Spinal cord (tissue), 10 donors: Measurements from ENCODE around the gene SPTLC3. TPM values are rescaled to one million over a fixed set of nuclear protein-coding genes. Genes with fewer than 3 reads are reported as not detected.

Experiments
- DNase-seq, 6 donors: peaks; one replicate each; pipeline versions ENCODE4 v3.0.0 to v3.0.0-alpha.2; 2013 to 2015; ENCODE audit warnings: low spot score in 6 of 6, low read depth in 4 of 6
- H3K27ac ChIP-seq: one replicate; pipeline ENCODE4 v1.5.1; 2013; ENCODE audit warnings: low read depth, low read length, control low read depth
- H3K27me3 ChIP-seq: one replicate; pipeline ENCODE4 v1.6.1; 2013; ENCODE audit warnings: low read length; ENCODE audit not compliant: control insufficient read depth, insufficient read depth
- H3K36me3 ChIP-seq: one replicate; pipeline ENCODE4 v1.6.1; 2013; ENCODE audit warnings: low read length; ENCODE audit not compliant: control insufficient read depth, insufficient read depth
- H3K4me1 ChIP-seq: one replicate; pipeline ENCODE4 v1.6.1; 2013; ENCODE audit warnings: low read length; ENCODE audit not compliant: control insufficient read depth, insufficient read depth
- H3K4me3 ChIP-seq: one replicate; pipeline ENCODE4 v1.5.1; 2013; ENCODE audit warnings: low read depth, low read length, control low read depth
- H3K9me3 ChIP-seq: one replicate; pipeline ENCODE4 v1.6.1; 2013; ENCODE audit warnings: low read length; ENCODE audit not compliant: control insufficient read depth, insufficient read depth
- WGBS: methylation state at CpG from one replicate; pipeline ENCODE4 v1.1.5; 2013; ENCODE audit warnings: missing lambda C conversion rate; ENCODE audit not compliant: insufficient coverage; 5-methylcytosine and 5-hydroxymethylcytosine counted together
- polyA plus RNA-seq, 2 donors: library from polyadenylated mRNA; unstranded; fragments of 120-200 nt; gene quantifications; one replicate each; pipeline ENCODE4 v1.2.1, GENCODE V29; 2013; ENCODE audit not compliant: insufficient read length in 2 of 2
- total RNA-seq, 2 donors: library from RNA; depleted of rRNA in 1 of 2; stranded (reverse); fragments of 120-200 nt in 1 of 2; fragments of >200 nt in 1 of 2; gene quantifications; one replicate each; pipeline versions ENCODE4 v1.2.3 to v1.2.4, GENCODE V29; 2013 to 2014
- donor health status: healthy.

SPTLC3 gene
- total and polyA plus RNA-seq, 4 donors: 3.5 to 53.6 (median 20.0) TPM

DNA sequence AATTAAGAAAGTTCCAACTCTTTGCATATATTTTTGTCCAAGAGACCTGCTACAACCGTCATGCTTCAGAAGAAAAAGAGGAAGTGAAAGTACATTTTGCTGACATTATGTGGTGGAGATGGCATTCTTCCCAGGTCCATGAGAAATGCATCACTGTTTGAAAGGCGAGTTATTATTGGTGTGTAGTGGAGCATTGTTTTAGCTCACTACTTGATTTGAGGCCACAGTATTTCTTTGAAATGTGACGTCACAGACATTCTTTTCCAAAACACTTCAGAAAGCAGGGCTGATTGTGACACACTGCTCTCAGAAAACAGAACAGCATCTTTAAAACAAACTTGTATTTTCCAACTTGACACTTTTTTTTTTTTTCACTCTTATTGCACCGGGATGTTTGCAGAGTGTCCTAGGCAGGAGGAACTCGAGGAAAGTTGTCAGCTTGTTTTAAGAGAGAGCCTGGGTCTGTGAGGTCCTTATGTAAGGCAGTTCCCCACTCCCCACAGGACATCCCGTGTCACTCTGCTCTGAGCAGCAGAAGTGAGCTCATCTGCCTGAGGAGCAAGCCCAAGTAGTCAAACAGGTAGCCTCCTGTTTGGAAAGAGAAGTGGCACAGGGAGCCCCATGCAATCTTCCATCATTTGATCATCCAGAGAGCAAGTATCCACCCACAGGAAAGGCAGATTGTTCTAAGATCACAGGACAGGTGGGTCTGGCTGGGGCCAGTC is 1.1 kb downstream of the SPTLC3 start:
- peak in 5 of 6 donors; percentile 13 to 78 (median 36) for DNase-seq
- WGBS: no CpG with 5 or more reads among the region's 6 CpGs

DNA sequence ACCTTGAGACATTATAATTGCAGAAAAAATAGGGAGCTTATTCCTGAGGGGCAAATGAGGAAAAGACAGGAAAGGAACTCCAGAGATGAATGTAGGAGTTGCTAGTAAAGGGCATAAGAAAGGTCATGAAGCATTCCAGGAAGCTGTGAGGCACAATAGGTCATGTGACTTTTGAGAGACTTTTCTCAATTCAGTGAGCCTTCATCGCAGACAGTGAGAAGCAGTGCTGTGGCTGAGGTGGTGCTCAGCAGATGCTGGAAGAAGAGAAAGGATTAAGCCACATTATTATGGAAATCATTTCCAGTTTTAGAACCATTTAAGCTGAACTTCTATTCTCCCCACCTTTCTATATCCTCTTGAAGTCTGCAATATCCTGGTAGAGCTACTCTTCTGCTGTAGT is 4.1 kb downstream of the SPTLC3 start:
- H3K9me3 ChIP-seq: no peaks in the 10 kb centered on the region
- no peak overlapping the region for H3K27ac ChIP-seq
- 13% methylated on average over 1 of the region's 1 CpG for WGBS
- H3K4me1 ChIP-seq: peaks cover 6% of the 10 kb centered on the region
- H3K36me3 ChIP-seq: no peaks in the 10 kb centered on the region
- no peaks in the 10 kb centered on the region for H3K27me3 ChIP-seq
- DNase-seq: no peak
- no peak overlapping the region for H3K4me3 ChIP-seq

More for the DNA sequence above, 1.1 kb downstream of the SPTLC3 start:
- Histone ChIP-seq H3K27ac (peak overlapping the region; percentile 51), H3K4me1 (peaks cover 6% of the 10 kb centered on the region), H3K9me3 (no peaks in the 10 kb centered on the region), H3K4me3 (peak overlapping the region; percentile 55), H3K27me3 (no peaks in the 10 kb centered on the region), H3K36me3 (no peaks in the 10 kb centered on the region)

DNA sequence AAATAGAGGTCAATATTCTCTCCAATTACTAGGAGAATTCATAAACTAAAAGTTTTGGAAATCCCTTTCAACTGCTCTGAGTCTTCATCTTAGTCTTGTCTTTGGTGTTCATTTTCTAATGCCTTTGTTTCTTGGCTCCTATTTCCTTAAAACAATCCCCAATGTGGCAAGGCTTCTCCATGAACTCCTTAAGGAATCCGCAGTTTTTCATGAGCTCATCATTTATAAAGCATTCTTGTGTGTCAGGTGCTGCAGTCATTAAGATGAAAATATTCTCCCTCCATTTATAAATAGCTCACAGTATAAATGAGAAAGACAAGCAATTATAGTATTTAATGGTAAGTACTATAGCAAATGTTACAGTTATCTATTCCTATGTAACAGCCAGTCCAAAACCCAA is 4.6 kb downstream of the SPTLC3 start:
- WGBS: no CpG with 5 or more reads among the region's 1 CpG
- no peak for DNase-seq

GRCh38 chr20:13017235-13017634 is 8.5 kb downstream of the SPTLC3 start:
- Histone ChIP-seq H3K27ac (no peak overlapping the region), H3K36me3 (no peaks in the 10 kb centered on the region), H3K4me3 (no peak overlapping the region), H3K9me3 (peaks cover 2% of the 10 kb centered on the region), H3K4me1 (no peaks in the 10 kb centered on the region), H3K27me3 (no peaks in the 10 kb centered on the region)
- no peak for DNase-seq
- 50% methylated on average over 1 of the region's 1 CpG for WGBS

More for the DNA sequence above, 4.6 kb downstream of the SPTLC3 start:
- H3K4me1 ChIP-seq: peaks cover 6% of the 10 kb centered on the region
- H3K27me3 ChIP-seq: no peaks in the 10 kb centered on the region
- H3K27ac ChIP-seq: no peak overlapping the region
- H3K4me3 ChIP-seq: no peak overlapping the region
- no peaks in the 10 kb centered on the region for H3K36me3 ChIP-seq
- no peaks in the 10 kb centered on the region for H3K9me3 ChIP-seq

GRCh38 chr20:13017883-13018535 is 9.2 kb downstream of the SPTLC3 start:
- H3K36me3 ChIP-seq: no peaks in the 10 kb centered on the region
- H3K27me3 ChIP-seq: no peaks in the 10 kb centered on the region
- peaks cover 2% of the 10 kb centered on the region for H3K9me3 ChIP-seq
- DNase-seq: no peak
- WGBS: 100% methylated on average over 1 of the region's 2 CpGs
- no peak overlapping the region for H3K27ac ChIP-seq
- no peak overlapping the region for H3K4me3 ChIP-seq
- no peaks in the 10 kb centered on the region for H3K4me1 ChIP-seq

DNA sequence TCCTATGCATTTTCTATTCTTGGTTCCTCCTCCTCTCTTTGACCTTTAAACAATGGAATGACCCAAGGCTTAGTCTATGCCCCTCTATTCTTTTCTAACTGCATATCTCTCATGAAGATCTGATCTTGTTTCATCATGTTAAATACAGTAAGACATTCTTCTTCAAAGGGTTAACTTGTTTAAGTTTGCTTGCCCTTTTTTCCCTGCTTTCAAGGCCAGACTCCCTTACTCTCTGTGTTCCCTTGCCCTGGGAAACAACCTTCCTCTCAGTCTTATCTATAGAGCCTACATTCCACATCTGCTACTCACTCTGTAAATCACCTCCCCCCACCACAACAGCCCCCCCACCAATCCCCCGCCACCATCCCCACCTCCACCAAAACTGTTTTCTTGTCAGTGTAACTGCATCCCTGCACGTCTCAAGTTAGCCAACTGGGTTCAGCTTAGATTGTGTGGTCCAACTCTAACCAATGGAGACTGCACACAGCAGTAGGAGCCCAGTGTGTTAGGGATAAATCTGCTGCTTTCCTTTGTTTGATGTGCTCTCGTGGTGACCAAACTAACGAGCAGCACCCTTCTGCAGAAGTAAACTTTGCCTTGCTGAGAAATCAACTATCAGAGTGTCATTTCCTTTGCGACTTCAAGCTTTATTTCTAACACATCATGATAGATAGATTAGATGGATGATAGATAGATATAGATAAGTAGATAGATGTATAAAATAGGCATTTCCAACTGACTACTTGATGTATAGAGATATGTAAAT is 12.6 kb downstream of the SPTLC3 start:
- no peak overlapping the region for H3K27ac ChIP-seq
- H3K27me3 ChIP-seq: no peaks in the 10 kb centered on the region
- DNase-seq: no peak
- 86% methylated on average over 2 of the region's 5 CpGs for WGBS
- H3K36me3 ChIP-seq: no peaks in the 10 kb centered on the region
- H3K4me1 ChIP-seq: no peaks in the 10 kb centered on the region
- no peak overlapping the region for H3K4me3 ChIP-seq
- H3K9me3 ChIP-seq: peaks cover 2% of the 10 kb centered on the region

GRCh38 chr20:13022401-13023155 is 13.8 kb downstream of the SPTLC3 start:
- no peak overlapping the region for H3K27ac ChIP-seq
- H3K9me3 ChIP-seq: peaks cover 2% of the 10 kb centered on the region
- H3K4me1 ChIP-seq: no peaks in the 10 kb centered on the region
- H3K36me3 ChIP-seq: no peaks in the 10 kb centered on the region
- DNase-seq: peak in 1 of 6 donors; percentile 25
- 73% methylated on average over 4 of the region's 4 CpGs for WGBS
- no peak overlapping the region for H3K4me3 ChIP-seq
- H3K27me3 ChIP-seq: no peaks in the 10 kb centered on the region

DNA sequence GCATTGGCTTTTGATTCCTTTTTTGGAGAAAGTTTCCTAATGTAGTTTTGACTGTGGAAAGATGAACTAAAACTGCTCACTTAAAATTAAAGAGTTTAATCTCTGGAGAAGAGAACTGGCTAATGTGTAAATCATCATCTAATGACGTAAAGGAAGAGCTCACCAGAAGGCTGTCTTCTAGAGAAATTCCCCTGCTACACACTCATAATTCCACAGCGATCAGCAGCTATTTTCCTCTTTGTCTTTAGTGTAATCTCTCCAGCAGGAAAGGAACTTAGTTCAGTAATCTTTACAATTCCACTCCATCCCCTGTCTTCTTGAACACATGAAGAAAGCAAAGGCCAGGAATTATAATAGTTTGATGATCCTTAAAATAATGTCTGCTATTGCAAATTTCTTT is 15.8 kb downstream of the SPTLC3 start:
- no peak for DNase-seq
- Histone ChIP-seq H3K27me3 (no peaks in the 10 kb centered on the region), H3K4me1 (no peaks in the 10 kb centered on the region), H3K27ac (no peak overlapping the region), H3K4me3 (no peak overlapping the region), H3K9me3 (peaks cover 2% of the 10 kb centered on the region), H3K36me3 (no peaks in the 10 kb centered on the region)
- WGBS: no CpG with 5 or more reads among the region's 2 CpGs

DNA sequence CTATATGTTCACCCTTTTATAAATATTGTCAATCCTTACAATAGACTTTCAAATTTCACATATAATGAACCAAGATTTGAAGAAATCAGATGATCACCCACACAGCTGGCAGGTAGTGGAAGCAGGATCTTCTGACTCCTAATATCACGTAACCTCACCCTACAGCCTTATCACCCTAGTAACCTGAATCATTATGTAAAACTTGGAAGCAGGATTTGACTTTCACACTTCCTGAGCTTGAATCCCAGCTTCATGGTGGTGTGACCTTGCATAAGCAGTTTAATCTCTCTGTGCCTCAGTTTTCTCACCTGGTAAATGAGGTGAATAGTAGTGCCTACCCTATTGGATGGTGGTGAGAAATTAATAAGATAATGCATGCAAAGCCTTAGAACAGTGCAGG is 16.4 kb downstream of the SPTLC3 start:
- no peak overlapping the region for H3K27ac ChIP-seq
- no peaks in the 10 kb centered on the region for H3K36me3 ChIP-seq
- no CpG with 5 or more reads among the region's 1 CpG for WGBS
- H3K4me3 ChIP-seq: no peak overlapping the region
- peaks cover 2% of the 10 kb centered on the region for H3K9me3 ChIP-seq
- H3K27me3 ChIP-seq: no peaks in the 10 kb centered on the region
- H3K4me1 ChIP-seq: no peaks in the 10 kb centered on the region
- no peak for DNase-seq
